GM12872 (cell line): ENCODE results near the gene NAALADL2.

Experiments used
- TF ChIP-seq, protein P1 (sequence below): IDR thresholded peaks from 3 replicates; pipeline ENCODE4 v1.5.1; 2011; ENCODE audit warnings: low read depth, mild to moderate bottlenecking, low read length, moderate library complexity; ENCODE audit not compliant: insufficient read depth

Gene NAALADL2

GRCh38 chr3:175338775-175339535, 479.8 kb downstream of the NAALADL2 start:
- TF ChIP-seq, protein P1, sequence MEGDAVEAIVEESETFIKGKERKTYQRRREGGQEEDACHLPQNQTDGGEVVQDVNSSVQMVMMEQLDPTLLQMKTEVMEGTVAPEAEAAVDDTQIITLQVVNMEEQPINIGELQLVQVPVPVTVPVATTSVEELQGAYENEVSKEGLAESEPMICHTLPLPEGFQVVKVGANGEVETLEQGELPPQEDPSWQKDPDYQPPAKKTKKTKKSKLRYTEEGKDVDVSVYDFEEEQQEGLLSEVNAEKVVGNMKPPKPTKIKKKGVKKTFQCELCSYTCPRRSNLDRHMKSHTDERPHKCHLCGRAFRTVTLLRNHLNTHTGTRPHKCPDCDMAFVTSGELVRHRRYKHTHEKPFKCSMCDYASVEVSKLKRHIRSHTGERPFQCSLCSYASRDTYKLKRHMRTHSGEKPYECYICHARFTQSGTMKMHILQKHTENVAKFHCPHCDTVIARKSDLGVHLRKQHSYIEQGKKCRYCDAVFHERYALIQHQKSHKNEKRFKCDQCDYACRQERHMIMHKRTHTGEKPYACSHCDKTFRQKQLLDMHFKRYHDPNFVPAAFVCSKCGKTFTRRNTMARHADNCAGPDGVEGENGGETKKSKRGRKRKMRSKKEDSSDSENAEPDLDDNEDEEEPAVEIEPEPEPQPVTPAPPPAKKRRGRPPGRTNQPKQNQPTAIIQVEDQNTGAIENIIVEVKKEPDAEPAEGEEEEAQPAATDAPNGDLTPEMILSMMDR: no peak

- TF ChIP-seq, protein P1: no peak
Measured at GRCh38 chr3:175340338-175341015, 481.3 kb downstream of the NAALADL2 start.

DNA sequence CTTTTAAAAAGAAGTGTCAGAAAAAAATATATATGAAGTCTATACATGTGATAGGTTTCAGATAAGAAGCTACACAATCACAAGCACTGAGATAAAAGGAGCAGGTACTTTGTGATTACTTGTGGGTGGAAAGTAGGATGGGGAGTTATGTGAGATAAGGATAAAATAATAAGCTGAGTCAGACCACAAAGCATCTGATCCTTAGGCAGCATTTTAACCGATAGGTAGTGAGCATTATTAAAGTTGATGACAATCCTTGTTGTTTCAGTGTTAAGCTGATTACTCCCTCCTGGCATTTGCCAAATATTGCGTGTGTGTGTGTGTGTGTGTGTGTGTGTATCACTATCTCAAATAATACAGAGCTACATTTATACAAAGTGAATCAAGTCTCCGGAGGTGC, 483.1 kb downstream of the NAALADL2 start:
- TF ChIP-seq, protein P1: no peak

DNA sequence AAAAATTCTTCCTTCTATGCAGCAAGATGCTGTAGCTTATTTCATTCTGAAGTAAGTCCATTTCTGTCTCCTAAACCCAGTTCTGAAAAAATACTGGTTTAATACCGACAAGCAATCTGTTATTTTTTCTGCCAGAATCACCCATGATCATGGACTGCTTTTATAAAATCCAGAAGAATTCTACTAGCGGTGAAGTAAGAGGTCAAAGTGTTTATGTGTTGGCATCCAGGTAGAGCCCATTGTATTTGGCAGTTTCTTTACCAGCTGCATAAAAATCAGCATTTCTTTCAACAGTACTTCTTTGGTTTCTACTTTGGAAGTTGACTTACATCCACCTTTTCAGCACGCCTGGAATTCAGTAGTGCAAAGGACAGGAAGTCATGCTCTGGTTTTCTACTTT, 484.8 kb downstream of the NAALADL2 start:
- TF ChIP-seq, protein P1: no peak

- TF ChIP-seq, protein P1: no peak
Measured at GRCh38 chr3:175346573-175347356, 487.6 kb downstream of the NAALADL2 start.

GRCh38 chr3:175349168-175349567, 490.0 kb downstream of the NAALADL2 start:
- TF ChIP-seq, protein P1: no peak

DNA sequence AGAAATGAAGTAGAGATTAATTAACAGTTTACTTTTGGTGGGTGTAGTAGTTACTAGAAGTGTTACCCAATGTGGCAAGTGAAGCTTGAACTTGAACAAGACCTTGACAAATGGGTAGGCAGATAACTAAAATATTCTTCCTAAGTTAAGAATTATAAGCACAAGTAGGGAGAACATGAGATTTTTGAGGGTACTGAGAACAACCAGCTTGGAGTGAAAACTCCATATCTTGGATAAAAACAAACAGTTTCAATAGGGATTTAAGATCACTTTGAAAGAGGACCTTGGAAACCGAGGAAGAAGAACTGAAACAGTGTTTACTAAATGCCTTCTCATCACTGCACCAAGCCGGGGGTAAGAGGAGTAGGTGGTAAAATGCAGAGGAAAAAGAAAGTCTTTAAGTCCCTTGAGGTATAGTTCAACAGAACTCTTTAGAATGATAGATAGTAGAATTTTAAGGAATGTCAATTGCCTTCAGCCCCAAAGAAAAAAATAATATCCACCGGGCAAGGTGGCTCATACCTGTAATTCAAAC, 496.7 kb downstream of the NAALADL2 start:
- TF ChIP-seq, protein P1: no peak
